Central memory CD4-positive, alpha-beta T cell (primary cell): ENCODE results near the gene ZNF808.
"Not testable (repeated sequence)": the region's sequence is repeated elsewhere in the genome, so short reads cannot be mapped to it uniquely, and the experiment has no call there.

Experiments
- DNase-seq: peaks from one replicate; pipeline ENCODE4 v3.0.0; 2022
- total RNA-seq, 3 experiments: gene quantifications; one replicate each; lab custom pipeline; 2026; lab: John Stamatoyannopoulos, UW

ZNF808 gene
- total RNA-seq, result 19.1 to 44.0 (median 32.4) reads per million in 3 experiments

- DNase-seq, result peak; percentile 89
These were observed at the start of gene ZNF808 for GRCh38 chr19:52527134-52527955. TSS of gene ZNF808 (plus strand) at chr19:52527668. CDS start at chr19:52543285, 15,617 bp downstream.

DNA sequence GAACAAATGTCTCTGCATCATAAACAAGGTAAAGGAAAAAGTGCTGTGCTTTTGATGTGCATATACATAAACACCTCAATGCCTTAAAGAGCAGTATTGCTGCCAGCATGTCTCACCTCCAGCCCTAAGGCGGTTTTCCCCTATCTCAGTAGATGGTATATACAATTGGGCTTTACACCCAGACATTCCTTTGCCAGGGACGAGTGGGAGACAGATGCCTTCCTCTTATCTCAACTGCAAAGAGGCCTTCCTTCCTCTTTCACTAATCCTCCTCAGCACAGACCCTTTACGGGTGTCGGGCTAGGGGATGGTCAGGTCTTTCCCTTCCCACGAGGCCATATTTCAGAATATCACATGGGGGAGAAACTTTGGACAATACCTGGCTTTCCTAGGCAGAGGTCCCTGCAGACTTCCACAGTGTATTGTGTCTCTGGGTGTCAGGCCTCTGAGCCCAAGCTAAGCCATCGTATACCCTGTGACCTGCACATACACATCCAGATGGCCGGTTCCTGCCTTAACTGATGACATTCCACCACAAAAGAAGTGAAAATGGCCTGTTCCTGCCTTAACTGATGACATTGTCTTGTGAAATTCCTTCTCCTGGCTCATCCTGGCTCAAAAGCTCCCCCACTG is 43.2 kb upstream of the ZNF808 start:
- not testable (repeated sequence) for DNase-seq

- DNase-seq, result not testable (repeated sequence)
These were observed 42.4 kb upstream of the ZNF808 start for GRCh38 chr19:52485064-52485463.

- not testable (repeated sequence) for DNase-seq
These were observed 41.8 kb upstream of the ZNF808 start for GRCh38 chr19:52485561-52486240.

DNA sequence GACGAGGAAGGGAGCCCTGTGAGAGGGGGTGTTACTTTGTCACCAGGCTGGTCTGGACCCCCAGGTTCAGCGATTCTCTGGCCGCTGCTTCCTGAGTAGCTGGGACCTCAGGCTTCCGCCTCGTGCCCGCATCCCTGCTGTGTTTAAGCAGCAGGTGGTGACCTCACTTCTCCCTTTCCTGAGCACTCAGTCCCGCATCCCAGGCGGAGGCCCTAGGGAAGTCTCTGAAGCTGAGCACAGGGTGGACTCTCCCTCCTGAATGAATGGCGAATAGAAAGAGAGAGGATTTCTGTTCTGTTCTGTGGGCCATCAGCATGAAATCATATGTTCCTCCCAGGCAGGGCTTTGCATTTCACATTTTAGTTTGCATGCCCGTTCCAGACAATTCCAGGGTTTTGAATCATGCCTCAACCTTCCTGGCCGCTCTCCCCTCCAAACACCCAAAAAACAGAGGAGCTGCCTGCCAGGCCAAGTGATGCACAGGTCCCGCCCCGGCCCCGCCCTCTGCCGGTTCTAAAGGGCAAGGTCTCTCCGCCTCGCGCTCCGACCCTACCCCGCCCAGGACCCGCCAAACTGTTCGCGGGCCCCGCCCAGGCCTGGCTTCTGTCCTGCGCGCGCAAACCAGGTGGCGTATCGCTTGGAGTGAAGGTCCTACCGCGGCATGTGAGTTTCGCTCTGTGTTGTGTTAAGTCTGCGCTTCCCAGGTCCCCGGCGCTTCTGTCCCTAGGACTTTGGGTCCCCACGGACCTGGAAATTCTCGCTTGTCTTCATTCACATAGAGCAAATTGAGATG is 35.1 kb upstream of the ZNF808 start:
- DNase-seq, result no peak

DNA sequence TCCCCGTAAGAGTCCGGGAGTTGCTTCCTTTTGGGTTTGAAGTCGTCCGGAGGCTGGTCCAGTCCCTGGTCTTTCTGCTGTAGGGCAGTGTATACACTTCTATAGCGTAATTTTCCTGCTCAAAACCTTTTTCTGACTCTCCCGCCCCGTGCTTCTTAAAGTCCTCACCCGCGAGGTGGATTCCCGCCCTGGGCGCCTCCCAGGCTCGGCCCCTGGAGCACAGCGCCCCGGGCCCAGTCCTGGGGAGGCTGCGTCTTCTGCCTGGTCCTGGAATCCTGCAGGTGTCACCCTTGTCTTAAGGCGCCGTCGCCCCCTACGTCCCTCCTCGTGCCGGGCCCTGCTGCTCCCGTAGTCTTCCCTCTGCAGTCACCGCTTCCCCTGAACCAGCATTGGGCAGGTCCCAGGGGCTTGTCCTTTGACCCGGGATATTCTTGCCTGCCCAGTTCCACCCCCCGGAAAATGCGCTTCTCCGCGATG is 34.4 kb upstream of the ZNF808 start:
- DNase-seq, result no peak

DNA sequence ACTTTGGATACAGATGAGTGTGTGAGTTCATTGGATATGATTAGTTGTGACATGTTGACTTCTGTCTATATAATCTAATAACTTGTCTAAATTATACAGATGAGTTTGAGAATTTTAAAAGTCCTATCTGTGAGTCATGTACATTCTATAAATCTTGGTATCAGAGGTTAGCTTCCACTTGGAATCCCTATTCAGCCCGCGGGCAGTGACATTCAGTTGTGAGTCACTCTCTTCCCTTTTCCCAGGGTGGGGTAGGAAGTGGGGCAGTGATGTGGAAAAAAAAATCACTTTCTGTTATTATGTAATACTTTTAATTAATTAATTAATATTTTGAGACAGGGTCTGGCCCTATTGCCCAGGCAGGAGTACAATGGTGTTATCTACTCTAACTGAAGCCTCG is 33.0 kb upstream of the ZNF808 start:
- DNase-seq, result no peak

DNA sequence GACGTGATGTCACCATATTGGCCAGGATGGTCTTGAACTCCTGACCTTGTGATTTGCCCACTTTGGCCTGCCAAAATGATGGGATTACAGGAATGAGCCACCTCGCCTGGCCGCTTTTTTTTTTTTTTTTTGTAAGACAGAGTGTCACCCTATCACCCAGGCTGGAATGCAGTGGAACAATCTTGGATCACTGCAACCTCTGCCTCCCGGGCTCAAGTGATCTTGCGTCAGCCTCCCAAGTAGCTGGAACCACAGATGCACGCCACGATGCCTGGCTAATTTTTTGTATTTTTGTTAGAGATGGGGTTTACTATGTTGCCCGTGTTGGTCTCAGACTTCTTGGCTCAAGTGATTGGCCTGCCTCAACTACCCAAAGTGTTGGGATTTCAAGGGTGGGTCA is 28.9 kb upstream of the ZNF808 start:
- no peak for DNase-seq

DNA sequence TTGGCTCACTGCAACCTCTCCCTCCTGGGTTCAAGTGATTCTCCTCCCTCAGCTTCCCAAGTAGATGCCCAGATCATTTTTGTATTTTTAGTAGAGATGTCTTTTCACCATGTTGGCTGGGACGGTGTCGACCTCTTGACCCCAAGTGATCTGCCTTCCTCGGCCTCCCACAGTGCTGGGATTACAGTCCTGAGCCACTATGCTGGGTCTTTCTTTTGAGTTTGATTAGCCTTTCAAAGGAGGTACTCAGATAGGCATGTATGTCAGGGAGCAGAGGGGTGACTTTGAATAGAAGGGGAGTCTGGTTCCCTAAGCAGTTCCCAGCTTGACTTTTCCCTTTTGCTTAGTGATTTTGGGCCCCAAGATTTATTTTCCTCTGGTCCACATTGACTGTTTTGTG is 27.0 kb upstream of the ZNF808 start:
- not testable (repeated sequence) for DNase-seq

DNA sequence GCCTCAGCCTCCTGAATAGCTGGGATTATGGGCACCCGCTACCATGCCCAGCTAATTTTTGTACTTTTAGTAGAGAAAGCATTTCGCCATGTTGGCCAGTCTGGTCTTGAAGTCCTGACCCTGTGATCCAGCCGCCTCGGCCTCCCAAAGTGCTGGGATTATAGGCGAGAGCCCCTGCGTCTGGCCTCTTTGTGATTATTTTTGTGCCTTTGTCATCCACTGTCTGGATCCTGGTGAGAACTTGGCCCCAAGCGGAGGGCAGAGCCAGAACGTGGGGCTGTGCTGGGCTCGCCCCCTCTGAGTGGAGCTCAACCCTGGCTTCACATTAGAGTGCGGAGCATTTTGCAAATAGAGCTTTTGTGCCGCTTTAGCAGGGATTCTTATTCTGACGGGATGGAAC is 26.5 kb upstream of the ZNF808 start:
- not testable (repeated sequence) for DNase-seq

GRCh38 chr19:52507266-52507665 is 20.2 kb upstream of the ZNF808 start:
- DNase-seq, result no peak

- DNase-seq, result no peak
These were observed 11.3 kb upstream of the ZNF808 start for GRCh38 chr19:52516191-52516590.

DNA sequence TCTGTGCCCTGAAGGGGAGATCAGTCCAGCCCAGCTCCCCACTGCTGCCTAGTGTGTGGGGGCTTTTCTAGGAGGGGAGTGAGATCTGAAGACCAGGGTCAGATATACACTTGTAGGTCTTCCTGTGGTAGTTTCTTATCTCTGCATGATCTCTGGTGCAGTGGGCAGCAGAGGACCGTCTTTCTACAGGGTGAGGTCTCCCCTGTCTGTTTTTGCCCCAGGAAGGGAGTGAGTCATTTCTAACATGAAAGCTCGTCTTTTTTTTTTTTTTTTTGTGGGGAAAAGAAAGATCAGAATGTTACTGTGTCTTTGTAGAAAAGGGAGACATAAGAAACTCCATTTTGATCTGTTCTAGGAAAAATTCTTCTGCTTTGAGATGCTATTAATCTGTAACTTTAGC is 8.8 kb upstream of the ZNF808 start:
- no peak for DNase-seq

DNA sequence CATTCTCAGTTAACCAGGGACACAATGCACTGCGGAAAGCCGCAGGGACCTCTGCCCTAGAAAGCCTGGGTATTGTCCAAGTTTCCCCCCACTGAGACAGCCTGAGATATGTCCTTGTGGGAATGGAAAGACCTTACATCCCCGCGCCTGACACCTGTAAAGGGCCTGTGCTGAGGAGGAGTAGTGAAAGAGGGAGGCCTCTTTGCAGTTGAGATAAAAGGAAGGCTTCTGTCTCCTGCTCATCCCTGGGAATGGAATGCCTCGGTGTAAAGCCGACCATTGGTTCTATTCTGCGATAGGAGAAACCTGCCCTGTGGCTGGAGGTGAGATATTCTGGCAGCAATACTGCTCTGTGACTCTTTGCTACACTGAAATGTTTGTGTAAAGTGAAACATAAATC is 8.3 kb upstream of the ZNF808 start:
- DNase-seq, result not testable (repeated sequence)

DNA sequence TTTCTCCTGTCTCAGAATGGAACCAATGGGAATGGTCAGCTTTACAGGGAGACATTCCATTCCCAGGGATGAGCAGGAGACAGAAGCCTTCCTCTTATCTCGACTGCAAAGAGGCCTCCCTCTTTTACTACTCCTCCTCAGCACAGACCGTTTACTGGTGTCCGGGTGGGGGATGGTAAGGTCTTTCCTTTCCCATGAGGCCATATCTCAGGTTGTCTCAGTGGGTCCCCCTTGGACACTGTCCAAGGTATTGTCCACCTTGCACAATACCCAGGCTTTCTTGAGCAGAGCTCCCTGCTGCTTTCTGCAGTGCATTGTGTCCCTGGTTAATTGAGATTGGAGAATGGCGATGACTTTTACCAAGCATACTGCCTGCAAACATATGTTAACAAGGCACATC is 7.5 kb upstream of the ZNF808 start:
- no peak for DNase-seq

GRCh38 chr19:52522551-52522950 is 4.9 kb upstream of the ZNF808 start:
- no peak for DNase-seq

DNA sequence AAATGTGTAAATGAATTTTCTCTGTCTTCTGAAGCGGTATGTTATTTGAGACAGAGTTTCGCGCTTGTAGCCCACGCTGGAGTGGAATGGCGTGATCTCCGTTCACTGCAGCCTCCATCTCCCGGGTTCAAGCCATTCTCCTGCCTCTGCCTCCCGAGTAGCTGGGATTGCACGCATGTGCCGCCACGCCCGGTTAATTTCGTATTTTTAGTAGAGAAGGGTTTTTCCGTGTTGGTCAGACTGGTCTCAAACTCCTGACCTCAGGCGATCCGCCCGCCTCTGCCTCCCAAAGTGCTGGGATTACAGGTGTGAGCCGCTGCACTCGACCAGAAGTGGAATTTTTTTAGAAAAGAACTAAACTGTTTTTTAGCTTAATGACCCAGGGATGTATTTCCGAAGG is 3.4 kb upstream of the ZNF808 start:
- no peak for DNase-seq

- DNase-seq, result no peak
These were observed 486 bp downstream of the ZNF808 start for GRCh38 chr19:52527956-52528351.

- no peak for DNase-seq
These were observed 5.0 kb downstream of the ZNF808 start for GRCh38 chr19:52532480-52532879.

DNA sequence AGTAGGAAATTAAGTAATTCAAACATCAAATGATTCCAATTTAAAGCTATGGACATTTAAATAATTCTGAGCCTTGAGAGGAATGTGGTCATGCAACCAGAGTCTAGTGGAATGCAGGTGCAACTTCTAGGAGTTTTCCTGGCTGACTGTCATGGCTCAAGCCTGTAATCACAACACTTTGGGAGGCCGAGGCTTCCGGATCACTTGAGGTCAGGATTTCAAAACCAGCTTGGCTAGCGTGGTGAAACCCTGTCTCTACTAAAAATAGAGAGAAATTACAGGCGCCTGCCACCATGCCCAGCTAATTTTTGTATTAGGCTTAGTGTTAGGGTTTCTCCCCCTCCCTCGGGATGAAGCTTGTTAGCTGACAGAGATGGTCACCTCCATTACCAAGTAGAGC is 6.4 kb downstream of the ZNF808 start:
- DNase-seq, result no peak

DNA sequence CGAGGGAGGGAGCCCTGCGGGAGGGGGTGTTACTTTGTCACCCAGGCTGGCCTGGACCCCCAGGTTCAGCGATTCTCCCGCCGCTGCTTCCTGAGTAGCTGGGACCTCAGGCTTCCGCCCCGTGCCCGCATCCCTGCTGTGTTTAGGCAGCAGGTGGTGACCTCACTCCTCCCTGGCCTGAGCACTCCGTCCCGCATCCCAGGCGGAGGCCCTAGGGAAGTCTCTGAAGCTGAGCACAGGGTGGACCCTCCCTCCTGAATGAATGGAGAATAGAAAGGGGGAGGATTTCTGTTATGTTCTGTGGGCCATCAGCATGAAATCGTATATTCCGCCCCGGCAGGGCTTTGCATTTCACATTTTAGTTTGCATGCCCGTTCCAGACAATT is 7.9 kb downstream of the ZNF808 start:
- not testable (repeated sequence) for DNase-seq

GRCh38 chr19:52535771-52536447 is 8.4 kb downstream of the ZNF808 start:
- DNase-seq, result peak; percentile 76
